Stimulated activated CD8-positive, alpha-beta memory T cell treated with anti-CD3 and anti-CD28 coated beads, Interleukin-12 subunit alpha, Interleukin-12 subunit beta, amount 100 ng/mL, for 4 hours (primary cell): ENCODE measurements around the gene LYPD6B.

Source experiments
- DNase-seq: peaks from one replicate; pipeline ENCODE4 v3.0.0-alpha.2; 2020; ENCODE audit warnings: low read depth

Gene LYPD6B

GRCh38 chr2:149042881-149043280, 4.4 kb downstream of the LYPD6B start:
- DNase-seq: no peak

GRCh38 chr2:149044500-149044899, 6.0 kb downstream of the LYPD6B start:
- DNase-seq: no peak

- no peak for DNase-seq
Observed at GRCh38 chr2:149047118-149047517, 8.6 kb downstream of the LYPD6B start.

- no peak for DNase-seq
Observed at GRCh38 chr2:149049142-149049541, 10.6 kb downstream of the LYPD6B start.

GRCh38 chr2:149050188-149050587, 11.7 kb downstream of the LYPD6B start:
- DNase-seq: no peak

GRCh38 chr2:149055751-149056150, 17.3 kb downstream of the LYPD6B start:
- no peak for DNase-seq

- no peak for DNase-seq
Observed at GRCh38 chr2:149056541-149057255, 18.2 kb downstream of the LYPD6B start.

- DNase-seq: no peak
Observed at GRCh38 chr2:149057401-149057800, 18.9 kb downstream of the LYPD6B start.

GRCh38 chr2:149058936-149059335, 20.4 kb downstream of the LYPD6B start:
- DNase-seq: no peak

GRCh38 chr2:149059822-149060221, 21.3 kb downstream of the LYPD6B start:
- no peak for DNase-seq

GRCh38 chr2:149061133-149061745, 22.7 kb downstream of the LYPD6B start:
- DNase-seq: no peak

- no peak for DNase-seq
Observed at GRCh38 chr2:149062531-149062930, 24.0 kb downstream of the LYPD6B start.

GRCh38 chr2:149063177-149063576, 24.7 kb downstream of the LYPD6B start:
- DNase-seq: no peak

- DNase-seq: no peak
Observed at GRCh38 chr2:149064365-149064841, 25.9 kb downstream of the LYPD6B start.

- DNase-seq: no peak
Observed at GRCh38 chr2:149064856-149065630, 26.5 kb downstream of the LYPD6B start.

GRCh38 chr2:149068225-149068995, 29.9 kb downstream of the LYPD6B start:
- no peak for DNase-seq

- DNase-seq: no peak
Observed at GRCh38 chr2:149068996-149069888, 30.7 kb downstream of the LYPD6B start.

- DNase-seq: no peak
Observed at GRCh38 chr2:149070681-149071320, 32.3 kb downstream of the LYPD6B start.

GRCh38 chr2:149075105-149075504, 36.6 kb downstream of the LYPD6B start:
- no peak for DNase-seq

GRCh38 chr2:149075853-149076252, 37.4 kb downstream of the LYPD6B start:
- no peak for DNase-seq
